NCI-H2196 treated with DMSO at 0.1 percent for 48 hours (cell line): ENCODE results near the gene TIE1.
A peak's percentile ranks its signal among the peaks of the same experiment; 100 is the strongest.

Experiments used
- DNase-seq: peaks from one replicate; lab custom pipeline; 2025; ENCODE audit not compliant: unreplicated experiment; lab: John Stamatoyannopoulos, UW

TIE1 gene

GRCh38 chr1:43334453-43335205, 33.8 kb downstream of the TIE1 start:
- no peak for DNase-seq

GRCh38 chr1:43337588-43337987, 36.8 kb downstream of the TIE1 start, which contains the start of gene MPL:
Gene MPL, plus strand, starts transcription at chr1:43337818. Its CDS starts 31 bp downstream, at chr1:43337849.
- DNase-seq = no peak

GRCh38 chr1:43338001-43338400, 37.2 kb downstream of the TIE1 start:
- DNase-seq = no peak

GRCh38 chr1:43339584-43340232, 38.9 kb downstream of the TIE1 start:
- no peak for DNase-seq

- no peak for DNase-seq
Observed at GRCh38 chr1:43340559-43340958, 39.8 kb downstream of the TIE1 start.

GRCh38 chr1:43344267-43344850, 43.6 kb downstream of the TIE1 start:
- DNase-seq = no peak

GRCh38 chr1:43345120-43345519, 44.3 kb downstream of the TIE1 start:
- no peak for DNase-seq

- no peak for DNase-seq
Observed at GRCh38 chr1:43346636-43347035, 45.9 kb downstream of the TIE1 start.

- peak; percentile 71 for DNase-seq
Observed at GRCh38 chr1:43348343-43348808, 47.6 kb downstream of the TIE1 start.

GRCh38 chr1:43348809-43349593, 48.2 kb downstream of the TIE1 start:
- DNase-seq = peak; percentile 96

- DNase-seq = no peak
Observed at GRCh38 chr1:43349594-43350306, 49.0 kb downstream of the TIE1 start.

GRCh38 chr1:43350976-43351375, 50.2 kb downstream of the TIE1 start:
- no peak for DNase-seq

- DNase-seq = no peak
Observed at GRCh38 chr1:43351421-43352350, 50.9 kb downstream of the TIE1 start.

GRCh38 chr1:43352351-43352705, 51.5 kb downstream of the TIE1 start:
- no peak for DNase-seq

GRCh38 chr1:43352881-43353280, 52.1 kb downstream of the TIE1 start:
- no peak for DNase-seq

GRCh38 chr1:43354471-43354870, 53.7 kb downstream of the TIE1 start:
- DNase-seq = no peak

GRCh38 chr1:43354936-43355335, 54.2 kb downstream of the TIE1 start:
- DNase-seq = no peak

- no peak for DNase-seq
Observed at GRCh38 chr1:43357251-43357650, 56.5 kb downstream of the TIE1 start.

- DNase-seq = no peak
Observed at GRCh38 chr1:43358121-43358745, 57.5 kb downstream of the TIE1 start.
